ENCODE measurements around the gene ROR2.

Gene ROR2

GRCh38 chr9:91817493-91818224 is 132.4 kb downstream of the ROR2 start:
- no peak for DNase-seq (ENCODE audit: low spot score)

- no peak for DNase-seq (ENCODE audit: low spot score)
Measured at GRCh38 chr9:91817106-91817492, 132.9 kb downstream of the ROR2 start.

GRCh38 chr9:91816356-91816755 is 133.7 kb downstream of the ROR2 start:
- no peak for DNase-seq (ENCODE audit: low spot score)

GRCh38 chr9:91815896-91816295 is 134.1 kb downstream of the ROR2 start:
- DNase-seq (ENCODE audit: low spot score), result no peak

- DNase-seq (ENCODE audit: low spot score), result no peak
Measured at GRCh38 chr9:91814753-91815152, 135.3 kb downstream of the ROR2 start.

- DNase-seq (ENCODE audit: low spot score), result no peak
Measured at GRCh38 chr9:91814201-91814600, 135.8 kb downstream of the ROR2 start.

- no peak for DNase-seq (ENCODE audit: low spot score)
Measured at GRCh38 chr9:91813176-91813795, 136.7 kb downstream of the ROR2 start.

GRCh38 chr9:91812191-91812590 is 137.8 kb downstream of the ROR2 start:
- DNase-seq (ENCODE audit: low spot score), result no peak

- no peak for DNase-seq (ENCODE audit: low spot score)
Measured at GRCh38 chr9:91811024-91811909, 138.8 kb downstream of the ROR2 start.

- no peak for DNase-seq (ENCODE audit: low spot score)
Measured at GRCh38 chr9:91810286-91810905, 139.6 kb downstream of the ROR2 start.

GRCh38 chr9:91809581-91810285 is 140.3 kb downstream of the ROR2 start:
- DNase-seq (ENCODE audit: low spot score), result no peak

GRCh38 chr9:91807643-91808246 is 142.3 kb downstream of the ROR2 start:
- DNase-seq (ENCODE audit: low spot score), result no peak

- DNase-seq (ENCODE audit: low spot score), result no peak
Measured at GRCh38 chr9:91805031-91805430, 145.0 kb downstream of the ROR2 start.

- no peak for DNase-seq (ENCODE audit: low spot score)
Measured at GRCh38 chr9:91803970-91804752, 145.9 kb downstream of the ROR2 start.

- no peak for DNase-seq (ENCODE audit: low spot score)
Measured at GRCh38 chr9:91803151-91803940, 146.7 kb downstream of the ROR2 start.

- DNase-seq (ENCODE audit: low spot score), result no peak
Measured at GRCh38 chr9:91802391-91802790, 147.6 kb downstream of the ROR2 start.

GRCh38 chr9:91800473-91801030 is 149.5 kb downstream of the ROR2 start:
- no peak for DNase-seq (ENCODE audit: low spot score)

- DNase-seq (ENCODE audit: low spot score), result no peak
Measured at GRCh38 chr9:91799113-91799744, 150.8 kb downstream of the ROR2 start.
